GM08714 (cell line): Measurements from ENCODE around the gene KCNA3.

ENCODE experiments used
- H3K4me3 ChIP-seq: fragments of 200-500 bp; sonication (Bioruptor generic); 2 replicates; pipeline ENCODE4 v1.5.1; 2014; ENCODE audit warnings: mild to moderate bottlenecking, low read length, inconsistent platforms
- ZNF274 ChIP-seq: IDR thresholded peaks from 2 replicates; pipeline ENCODE4 v1.6.1; 2012; ENCODE audit warnings: mild to moderate bottlenecking, low read depth, low read length

Gene KCNA3

DNA sequence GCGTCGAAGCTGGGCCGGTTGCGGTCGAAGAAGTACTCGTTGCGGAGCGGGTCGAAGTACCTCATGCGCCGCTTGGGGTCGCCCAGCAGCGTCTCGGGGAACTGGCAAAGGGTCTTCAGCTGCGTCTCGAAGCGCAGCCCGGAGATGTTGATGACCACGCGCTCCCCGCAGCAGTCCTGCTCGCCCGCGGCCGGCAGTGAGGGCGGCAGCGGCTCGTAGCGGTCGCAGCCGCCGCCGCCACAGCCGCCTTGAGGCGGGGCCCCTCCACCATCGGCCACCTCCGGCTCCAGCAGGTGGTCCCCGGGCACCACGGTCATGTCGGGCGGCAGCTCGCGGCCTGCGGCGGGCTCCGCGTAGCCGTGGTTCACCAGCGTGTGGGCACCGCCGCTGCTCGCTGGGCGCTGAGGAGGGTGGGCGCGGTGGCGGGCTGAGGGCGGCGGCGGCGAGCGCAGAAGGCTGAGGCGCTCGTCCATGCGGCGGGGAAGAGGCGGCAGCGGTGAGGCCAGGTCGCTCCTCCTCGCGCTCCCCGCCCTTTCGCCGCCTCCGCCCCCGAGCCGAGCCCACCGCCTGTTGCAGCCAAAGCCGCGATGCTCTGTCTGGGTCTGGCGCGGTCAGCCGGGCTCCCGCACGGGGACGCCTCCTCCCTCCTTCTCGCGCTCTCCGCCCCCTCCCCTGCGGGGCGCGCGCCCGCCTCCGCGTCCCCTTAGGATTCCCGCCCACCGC is at the start of gene KCNA3:
KCNA3 (minus strand) TSS at position 604 of the 723 bp plus-strand sequence; CDS start at position 473, 131 bp downstream.
- TF ChIP-seq ZNF274 = no peak
- H3K4me3 ChIP-seq = peak within 1 kb of the TSS; percentile 66; the same call in 1 of the 2 replicates

DNA sequence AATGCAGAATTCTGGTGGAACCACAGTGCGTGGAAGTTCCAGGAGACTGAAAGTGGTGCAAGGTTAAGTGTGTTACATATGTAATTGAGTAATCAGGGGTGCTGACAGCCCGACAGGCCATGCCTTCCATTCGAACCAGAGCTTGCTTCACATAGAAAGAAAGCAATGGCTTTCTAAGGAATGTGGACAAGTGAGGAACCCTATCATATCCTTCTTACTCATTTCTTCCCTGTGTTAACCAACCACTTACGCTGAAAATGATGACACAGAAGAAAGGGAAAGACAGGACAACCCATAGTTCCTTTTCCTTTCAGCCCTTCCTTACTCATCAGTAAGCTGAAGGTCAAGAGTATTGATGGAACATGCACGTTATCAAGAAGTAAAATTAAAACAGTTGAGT is 48.1 kb upstream of the KCNA3 start:
- H3K4me3 ChIP-seq = no peak overlapping the region
- no peak for TF ChIP-seq ZNF274

DNA sequence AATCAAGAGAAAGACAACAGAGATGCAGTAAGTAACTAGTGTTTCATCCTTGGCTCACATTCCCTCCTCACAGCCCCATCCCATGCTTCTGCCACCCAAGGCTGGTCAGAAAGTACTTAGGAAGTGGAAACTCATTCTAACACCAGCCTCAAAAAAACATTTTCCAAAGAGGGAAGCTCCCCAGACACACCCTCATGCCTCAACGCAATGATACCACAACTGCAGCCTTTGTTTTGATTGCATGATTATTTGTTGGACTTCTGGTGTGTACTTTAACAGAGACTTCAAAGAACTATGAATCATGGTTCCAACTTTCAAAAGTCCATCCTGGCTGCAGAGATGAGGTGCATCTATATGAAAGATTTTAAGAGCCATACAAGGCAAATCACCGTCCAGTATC is 45.2 kb upstream of the KCNA3 start:
- TF ChIP-seq ZNF274 = no peak

DNA sequence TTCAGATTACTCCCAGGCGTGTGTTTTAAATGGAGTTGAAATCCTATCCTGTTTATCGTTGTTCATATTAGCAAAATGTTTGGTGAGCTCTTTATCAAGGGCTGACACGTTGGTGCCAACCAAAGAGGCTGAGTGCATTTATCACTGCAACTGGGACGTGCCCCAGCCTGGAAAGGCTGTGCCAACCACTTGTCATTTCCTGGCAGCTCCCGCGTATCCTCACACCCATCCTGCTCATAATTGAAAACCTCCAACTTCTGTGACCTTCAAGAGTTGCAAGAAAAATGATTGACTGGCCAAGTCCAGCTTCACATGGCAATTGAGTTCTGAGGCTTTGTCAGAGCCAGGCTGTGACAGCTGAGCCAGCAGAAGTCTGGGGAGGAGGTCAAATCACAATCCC is 43.7 kb upstream of the KCNA3 start:
- no peak for TF ChIP-seq ZNF274
- H3K4me3 ChIP-seq = no peak overlapping the region

More for the DNA sequence above, 45.2 kb upstream of the KCNA3 start:
- H3K4me3 ChIP-seq = no peak overlapping the region

DNA sequence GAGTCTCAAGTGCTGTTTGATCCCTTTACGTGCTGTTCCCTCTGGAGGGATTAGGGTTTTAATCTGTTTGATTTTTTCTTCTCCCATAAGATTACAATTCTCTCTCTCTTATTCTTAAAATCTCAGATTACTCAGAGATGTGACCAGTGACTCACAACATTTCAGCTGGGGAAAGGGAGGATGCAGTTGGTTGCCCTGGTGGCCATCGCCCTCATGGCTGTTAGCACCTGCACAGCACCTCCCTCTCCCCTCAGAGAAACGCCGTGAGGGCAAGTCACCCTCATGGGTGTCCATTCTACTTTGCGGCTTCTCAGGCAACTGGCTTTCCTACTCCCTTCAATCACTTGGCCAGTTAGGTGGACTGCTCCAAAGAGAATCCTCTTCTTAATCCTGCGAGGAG is 42.4 kb upstream of the KCNA3 start:
- no peak for TF ChIP-seq ZNF274
- no peak overlapping the region for H3K4me3 ChIP-seq

DNA sequence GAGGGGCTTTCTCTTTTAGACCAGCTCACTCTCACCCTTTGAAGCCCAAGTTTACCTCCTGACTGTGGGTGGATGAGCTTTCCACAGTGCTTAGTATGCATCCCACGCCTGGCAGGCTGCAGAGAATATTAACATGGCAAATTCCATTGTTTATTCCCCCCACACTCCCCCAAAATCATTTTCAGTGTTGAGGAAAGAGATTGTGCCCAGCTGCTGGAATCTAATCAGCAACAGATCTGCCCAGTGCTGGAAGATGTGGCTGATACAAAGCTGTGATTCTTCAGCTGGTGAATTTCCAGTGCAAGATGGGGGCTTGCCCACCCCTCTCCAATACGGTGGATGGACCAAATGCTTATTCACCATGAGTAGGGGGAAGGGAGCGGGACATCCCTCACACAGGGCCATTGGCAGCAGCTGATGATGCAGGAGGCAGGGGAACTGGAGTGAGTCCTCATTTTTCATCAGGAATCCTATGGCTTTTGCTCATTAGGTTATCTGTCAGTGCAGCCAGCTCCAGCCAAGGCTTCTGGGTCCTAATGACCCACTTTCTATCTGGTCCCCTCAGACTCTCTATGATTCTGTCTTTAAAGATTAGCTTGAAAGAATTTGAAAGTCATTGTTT is 39.7 kb upstream of the KCNA3 start:
- no peak for TF ChIP-seq ZNF274
- H3K4me3 ChIP-seq = no peak overlapping the region

DNA sequence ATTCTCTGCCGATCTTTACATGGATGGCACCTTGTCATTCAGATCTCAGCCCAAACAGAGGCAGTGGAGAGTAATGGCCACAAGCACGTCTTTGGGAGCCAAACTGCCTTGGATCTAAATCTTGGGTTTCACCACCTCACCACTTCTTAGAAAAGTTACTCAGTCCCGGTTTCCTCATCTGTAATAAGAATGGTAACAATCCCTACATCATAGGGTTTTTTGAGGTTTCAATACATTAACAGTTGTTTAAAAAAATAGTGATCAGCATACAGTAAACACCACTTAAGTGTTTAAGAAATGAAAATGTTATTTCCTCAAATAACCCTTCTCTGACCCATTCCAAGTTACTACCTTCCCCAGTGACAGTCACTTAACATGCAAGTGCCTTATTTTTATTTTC is 38.5 kb upstream of the KCNA3 start:
- TF ChIP-seq ZNF274 = no peak
- H3K4me3 ChIP-seq = no peak overlapping the region

DNA sequence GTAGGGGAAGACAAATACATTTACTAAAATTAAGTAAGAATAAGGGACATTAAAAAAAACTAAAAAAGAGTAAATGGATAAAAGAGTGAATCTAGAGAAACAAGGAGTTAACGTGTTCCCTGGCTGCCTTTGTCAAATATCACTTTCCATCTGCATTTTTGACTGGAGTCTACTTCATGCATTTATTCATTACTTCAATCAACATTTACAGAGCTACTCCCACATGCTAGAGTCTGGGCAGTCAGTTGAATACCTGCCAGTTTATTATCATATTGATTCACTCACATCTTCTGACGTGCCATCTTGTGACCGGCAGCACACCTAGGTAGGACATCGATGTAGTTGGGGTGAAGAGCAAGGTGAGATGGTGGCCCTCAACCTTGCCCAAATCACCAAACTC is 35.6 kb upstream of the KCNA3 start:
- no peak for TF ChIP-seq ZNF274

DNA sequence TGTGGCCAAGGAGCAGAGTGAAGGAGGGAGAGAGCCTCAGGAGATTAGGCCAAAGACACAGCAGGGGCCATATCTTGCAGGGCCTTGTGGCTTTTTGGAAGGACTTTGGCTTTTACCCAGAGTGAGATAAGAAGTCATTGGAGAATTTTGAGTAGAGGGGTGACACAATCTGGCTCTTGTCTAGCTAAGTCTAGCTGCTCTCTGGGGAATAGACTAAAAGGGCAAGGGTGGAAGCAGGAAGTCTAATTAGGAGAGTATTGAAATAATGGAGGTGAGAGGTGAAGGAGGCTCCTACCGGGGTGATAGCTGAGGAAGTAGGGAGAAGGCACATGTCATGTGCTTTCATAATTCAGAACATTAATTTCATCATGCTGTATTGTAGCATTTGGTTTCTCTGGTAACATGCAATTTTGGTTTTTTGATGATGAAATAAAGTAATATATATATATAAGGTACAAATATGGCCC is 34.3 kb upstream of the KCNA3 start:
- no peak for TF ChIP-seq ZNF274

More for the DNA sequence above, 35.6 kb upstream of the KCNA3 start:
- H3K4me3 ChIP-seq = no peak overlapping the region

DNA sequence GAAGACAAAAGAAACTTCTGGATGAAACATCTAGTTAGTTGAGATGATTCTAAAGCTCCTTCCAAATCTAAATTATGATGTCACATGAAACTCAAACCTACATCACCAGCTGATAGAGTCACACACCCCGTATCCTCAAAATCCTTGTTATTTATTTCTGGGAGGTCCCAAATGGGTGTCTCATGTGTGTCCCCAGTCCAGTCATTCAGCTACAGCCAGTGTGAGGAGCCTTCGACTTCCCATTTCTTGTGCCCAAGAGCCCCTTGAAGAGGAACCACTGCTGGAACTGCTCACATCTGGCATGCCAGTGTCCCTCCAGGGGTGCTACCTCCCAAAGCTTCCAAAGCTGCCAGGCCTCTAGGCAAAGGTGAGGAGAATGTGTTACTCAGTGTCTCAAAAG is 32.5 kb upstream of the KCNA3 start:
- no peak for TF ChIP-seq ZNF274
- no peak overlapping the region for H3K4me3 ChIP-seq

More for the DNA sequence above, 34.3 kb upstream of the KCNA3 start:
- H3K4me3 ChIP-seq = no peak overlapping the region

DNA sequence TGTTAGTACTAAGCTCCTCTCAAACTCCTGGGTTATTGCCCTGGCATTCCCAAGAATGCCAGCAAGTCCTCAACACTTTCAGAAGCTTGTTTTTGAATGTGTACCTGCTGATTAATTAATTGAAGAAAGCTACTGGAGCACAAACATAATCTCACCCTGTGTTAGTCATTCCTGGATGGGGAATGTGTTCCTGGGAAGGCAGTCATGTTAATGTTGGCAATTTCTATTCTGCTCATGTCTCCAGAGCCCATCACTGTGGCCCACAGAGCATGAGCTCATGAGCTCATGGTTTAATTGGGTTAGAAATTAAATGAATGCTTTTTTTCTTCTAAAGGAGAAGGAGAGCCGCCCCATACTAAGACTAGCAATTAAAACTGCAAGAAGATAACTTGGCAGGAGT is 31.9 kb upstream of the KCNA3 start:
- no peak for TF ChIP-seq ZNF274
- no peak overlapping the region for H3K4me3 ChIP-seq

DNA sequence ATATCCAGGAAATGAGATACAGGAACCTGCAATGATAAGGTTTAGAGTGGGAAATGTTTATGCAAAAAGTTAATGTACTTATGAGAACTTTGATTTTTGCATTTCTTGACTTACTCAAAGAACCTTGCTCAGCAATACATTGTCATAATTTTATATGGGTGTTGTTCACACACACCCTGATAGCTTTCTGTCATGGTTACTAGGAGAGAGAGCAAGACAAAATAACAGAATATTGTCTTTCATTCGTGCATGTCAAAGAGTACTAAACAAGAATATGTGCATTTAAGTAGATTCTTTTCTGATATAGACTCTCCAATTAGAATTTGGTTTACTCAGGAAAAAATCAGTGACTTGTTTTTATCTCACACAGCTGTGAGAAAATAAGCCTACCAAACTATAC is 27.5 kb upstream of the KCNA3 start:
- no peak overlapping the region for H3K4me3 ChIP-seq
- no peak for TF ChIP-seq ZNF274

DNA sequence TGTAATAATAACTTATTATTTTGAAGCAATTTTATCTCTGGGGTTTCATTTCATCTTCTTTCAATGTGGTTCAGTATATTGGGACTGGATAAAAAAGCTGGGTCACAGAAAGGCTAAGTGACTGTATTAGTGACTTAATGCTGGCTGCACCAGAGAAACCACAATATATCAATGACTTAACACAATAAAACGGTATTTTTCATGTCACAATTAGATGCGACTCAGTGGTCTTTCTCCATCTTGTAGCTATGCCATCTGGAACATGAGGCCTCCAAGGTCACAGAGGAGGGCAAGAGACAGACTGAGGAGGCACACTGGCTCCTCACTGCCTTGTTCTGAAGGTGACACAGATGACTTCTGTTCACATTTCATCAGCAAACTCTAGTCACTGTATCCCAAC is 26.0 kb upstream of the KCNA3 start:
- no peak overlapping the region for H3K4me3 ChIP-seq
- no peak for TF ChIP-seq ZNF274

DNA sequence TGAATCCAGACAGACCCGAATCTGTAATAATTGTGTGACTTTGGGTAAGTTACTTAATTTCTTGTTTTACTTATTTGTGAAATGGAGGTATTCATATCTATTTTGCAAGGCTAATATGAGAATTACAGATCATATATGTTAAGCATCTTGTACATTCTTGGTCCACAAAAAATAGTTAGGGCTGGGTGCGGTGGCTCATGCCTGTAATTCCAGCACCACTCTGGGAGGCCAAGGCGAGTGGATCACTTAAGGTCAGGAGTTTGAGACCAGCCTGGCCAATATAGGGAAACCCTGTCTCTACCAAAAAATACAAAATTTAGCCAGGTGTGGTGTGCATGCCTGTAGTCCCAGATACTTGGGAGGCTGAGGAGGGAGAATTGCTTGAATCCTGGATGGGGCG is 22.9 kb upstream of the KCNA3 start:
- H3K4me3 ChIP-seq = no peak overlapping the region
- no peak for TF ChIP-seq ZNF274

DNA sequence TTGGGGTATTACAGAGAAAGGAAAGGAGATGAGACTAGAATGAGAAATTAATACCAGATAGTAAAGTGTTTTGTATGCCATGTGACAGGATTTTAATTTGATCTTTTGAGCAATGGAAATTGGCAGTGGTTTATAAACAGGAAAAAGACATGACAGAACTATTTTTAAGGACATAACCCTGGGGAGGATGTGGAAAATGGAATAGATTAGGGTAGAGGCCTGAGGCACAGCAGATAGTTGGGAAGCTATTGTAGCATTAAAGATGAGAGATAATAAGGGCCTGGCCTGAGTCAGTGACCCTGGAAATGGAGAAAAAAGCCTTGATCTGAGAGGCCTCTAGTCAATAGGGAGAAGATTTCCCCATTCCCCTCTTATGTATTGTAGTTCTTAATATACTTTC is 22.1 kb upstream of the KCNA3 start:
- TF ChIP-seq ZNF274 = no peak
- H3K4me3 ChIP-seq = no peak overlapping the region
